H1 (cell line): ENCODE data around the gene BIRC5. TPM values are rescaled to one million over a fixed set of nuclear protein-coding genes. Genes with fewer than 3 reads are reported as not detected.
A peak's percentile ranks its signal among the peaks of the same experiment; 100 is the strongest.

Source experiments
- CTCF ChIA-PET: fragments of 300-600 bp; sonication (Branson Sonifier 250); formaldehyde crosslinking; loops from one replicate; lab custom pipeline; 2021; ENCODE audit not compliant: partially characterized antibody; lab: Charles Lee
- POLR2A ChIA-PET: fragments of 300-600 bp; sonication (Branson Sonifier 250); formaldehyde crosslinking; loops from one replicate; lab custom pipeline; 2021; ENCODE audit warnings: inconsistent platforms; ENCODE audit not compliant: partially characterized antibody; lab: Charles Lee
- DNase-seq, 2 experiments: peaks; one replicate each; pipeline versions ENCODE4 v3.0.0 to v3.0.0-alpha.2; 2010 to 2022; ENCODE audit warnings: low spot score in 2 of 2, low read depth in 1 of 2, mixed read lengths in 1 of 2
- FAIRE-seq: peaks from 2 replicates; lab custom pipeline; 2011; peaks lifted over from hg19 to GRCh38; lab: Jason Lieb, UNC
- H2AFZ ChIP-seq: 2 replicates; pipeline ENCODE4 v1.8.1; 2012; ENCODE audit warnings: low read length, inconsistent platforms
- H2AK5ac ChIP-seq: 2 replicates; pipeline ENCODE4 v1.6.1; 2013; ENCODE audit warnings: low read depth, low read length
- H2BK120ac ChIP-seq: replicated peaks from 2 replicates; pipeline ENCODE3; 2013; ENCODE audit warnings: low read depth, low read length, inconsistent platforms
- H2BK12ac ChIP-seq: 2 replicates; pipeline ENCODE4 v1.6.1; 2013; ENCODE audit warnings: low read depth, low read length
- H2BK15ac ChIP-seq: 2 replicates; pipeline ENCODE4 v1.6.1; 2013; ENCODE audit warnings: low read length
- H2BK20ac ChIP-seq: 2 replicates; pipeline ENCODE4 v1.6.1; 2013; ENCODE audit warnings: low read length
- H2BK5ac ChIP-seq: 2 replicates; pipeline ENCODE4 v1.6.1; 2013; ENCODE audit warnings: low read depth, low read length
- H3K14ac ChIP-seq: 2 replicates; pipeline ENCODE4 v1.6.1; 2013; ENCODE audit warnings: inconsistent platforms; ENCODE audit not compliant: insufficient read length
- H3K18ac ChIP-seq: 2 replicates; pipeline ENCODE4 v1.6.1; 2013; ENCODE audit warnings: low read length; ENCODE audit errors: extremely low read depth
- H3K23ac ChIP-seq: 2 replicates; pipeline ENCODE4 v1.6.1; 2013; ENCODE audit warnings: inconsistent platforms; ENCODE audit not compliant: insufficient read length
- H3K23me2 ChIP-seq: 2 replicates; pipeline ENCODE4 v1.6.1; 2013; ENCODE audit warnings: low read depth, low read length
- H3K27ac ChIP-seq: 2 replicates; pipeline ENCODE4 v1.6.1; 2011; ENCODE audit warnings: low read depth, low read length, inconsistent platforms
- H3K27me3 ChIP-seq, 4 experiments: replicated peaks in 1 of 4; 1 replicate in 1 of 4; 2 replicates in 3 of 4; pipeline versions ENCODE4 v1.6.1 to v1.8.1; 2011 to 2013; ENCODE audit warnings: low read length in 3 of 4, mild to moderate bottlenecking in 3 of 4, inconsistent platforms in 2 of 4, mixed read lengths in 2 of 4, moderate library complexity in 1 of 4; ENCODE audit not compliant: control insufficient read depth in 3 of 4, insufficient read depth in 3 of 4; ENCODE audit errors: extremely low read depth in 1 of 4
- H3K36me3 ChIP-seq, 4 experiments: 2 replicates each; pipeline versions ENCODE4 v1.6.1 to v1.8.1; 2011 to 2013; ENCODE audit warnings: mild to moderate bottlenecking in 4 of 4, low read length in 3 of 4, moderate library complexity in 2 of 4, control low read depth in 1 of 4, inconsistent platforms in 1 of 4; ENCODE audit not compliant: insufficient read depth in 4 of 4, control insufficient read depth in 2 of 4
- H3K4ac ChIP-seq: replicated peaks from 2 replicates; pipeline ENCODE3; 2013; ENCODE audit warnings: low read length, low read depth, mixed read lengths, inconsistent platforms; ENCODE audit not compliant: insufficient read length
- H3K4me1 ChIP-seq, 4 experiments: replicated peaks in 1 of 4; 1 replicate in 1 of 4; 2 replicates in 3 of 4; pipeline versions ENCODE4 v1.6.1 to v1.8.1; 2011 to 2013; ENCODE audit warnings: low read length in 3 of 4, inconsistent platforms in 2 of 4, mixed read lengths in 1 of 4; ENCODE audit not compliant: insufficient read depth in 4 of 4, control insufficient read depth in 3 of 4
- H3K4me2 ChIP-seq, 2 experiments: 2 replicates each; pipeline versions ENCODE4 v1.6.1 to v1.8.1; 2011 to 2013; ENCODE audit warnings: low read depth in 2 of 2, low read length in 2 of 2, control low read depth in 1 of 2, inconsistent platforms in 1 of 2, mild to moderate bottlenecking in 1 of 2; ENCODE audit not compliant: insufficient read depth in 1 of 2
- H3K4me3 ChIP-seq, 4 experiments: fragments of 200-600, 300-600 bp in 1 of 4; sonication (generic), shearing (Covaris generic), sonication (Bioruptor Twin) in 1 of 4; 2 replicates each; pipeline versions ENCODE4 v1.5.1 to v1.8.1; 2011 to 2016; ENCODE audit warnings: low read length in 4 of 4, low read depth in 3 of 4, control low read depth in 2 of 4, inconsistent platforms in 2 of 4, mild to moderate bottlenecking in 2 of 4, mixed read lengths in 1 of 4, moderate library complexity in 1 of 4; ENCODE audit not compliant: insufficient read depth in 2 of 4; ENCODE audit errors: extremely low read depth in 1 of 4
- H3K56ac ChIP-seq: replicated peaks from 2 replicates; pipeline ENCODE3; 2013; ENCODE audit warnings: low read depth, mild to moderate bottlenecking, mixed read lengths, low read length, inconsistent platforms; ENCODE audit not compliant: insufficient read length
- H3K79me1 ChIP-seq: 2 replicates; pipeline ENCODE4 v1.6.1; 2013; ENCODE audit warnings: low read depth, low read length, control low read depth
- H3K79me2 ChIP-seq, 2 experiments: 2 replicates each; pipeline versions ENCODE4 v1.6.1 to v1.8.1; 2012 to 2013; ENCODE audit warnings: low read length in 2 of 2, mild to moderate bottlenecking in 2 of 2, inconsistent platforms in 1 of 2; ENCODE audit not compliant: insufficient read depth in 2 of 2, control insufficient read depth in 1 of 2
- H3K9ac ChIP-seq, 4 experiments: replicated peaks in 1 of 4; 1 replicate in 1 of 4; 2 replicates in 3 of 4; pipeline versions ENCODE4 v1.6.1 to v1.8.1; 2011 to 2013; ENCODE audit warnings: low read depth in 3 of 4, low read length in 3 of 4, control low read depth in 2 of 4, mild to moderate bottlenecking in 2 of 4, moderate library complexity in 2 of 4, inconsistent platforms in 1 of 4; ENCODE audit errors: extremely low read depth in 1 of 4
- H3K9me3 ChIP-seq, 2 experiments: 2 replicates each; pipeline versions ENCODE4 v1.6.1 to v1.8.1; 2012 to 2013; ENCODE audit warnings: mild to moderate bottlenecking in 2 of 2, moderate library complexity in 2 of 2, control low read depth in 1 of 2, inconsistent platforms in 1 of 2, low read depth in 1 of 2, low read length in 1 of 2, mixed read lengths in 1 of 2; ENCODE audit not compliant: insufficient read depth in 2 of 2
- H4K20me1 ChIP-seq, 2 experiments: replicated peaks in 1 of 2; 2 replicates each; pipeline versions ENCODE3 to v1.8.1; 2011 to 2013; ENCODE audit warnings: inconsistent platforms in 2 of 2, low read length in 2 of 2, mild to moderate bottlenecking in 1 of 2; ENCODE audit not compliant: insufficient read depth in 2 of 2, control insufficient read depth in 1 of 2
- H4K5ac ChIP-seq: 2 replicates; pipeline ENCODE4 v1.6.1; 2013; ENCODE audit warnings: low read length, low read depth, mixed read lengths, inconsistent platforms; ENCODE audit not compliant: insufficient read length
- H4K8ac ChIP-seq: 2 replicates; pipeline ENCODE4 v1.8.0; 2013; ENCODE audit warnings: mild to moderate bottlenecking, moderate library complexity, low read length, inconsistent platforms; ENCODE audit not compliant: insufficient read depth; ENCODE audit errors: extremely low read depth
- H4K91ac ChIP-seq: replicated peaks from 2 replicates; pipeline ENCODE3; 2013; ENCODE audit warnings: low read length, mixed read lengths, inconsistent platforms; ENCODE audit not compliant: insufficient read length
- BCL11A ChIP-seq, 2 experiments: IDR thresholded peaks; one replicate each; pipeline ENCODE4 v1.6.1; 2011; ENCODE audit warnings: low read depth in 2 of 2, low read length in 2 of 2, mild to moderate bottlenecking in 2 of 2
- KDM5A ChIP-seq: fragments of 200-600 bp; IDR thresholded peaks from 2 replicates; pipeline ENCODE4 v1.7.1; 2012; ENCODE audit warnings: mild to moderate bottlenecking, low read length, inconsistent platforms, mixed read lengths
- POU5F1 ChIP-seq: IDR thresholded peaks from 2 replicates; pipeline ENCODE4 v1.6.1; 2011; ENCODE audit warnings: low read depth, mild to moderate bottlenecking, low read length, moderate library complexity
- RXRA ChIP-seq: IDR thresholded peaks from 2 replicates; pipeline ENCODE4 v1.6.1; 2011; ENCODE audit warnings: low read depth, mild to moderate bottlenecking, low read length, moderate library complexity; ENCODE audit not compliant: insufficient read depth
- SRF ChIP-seq: IDR thresholded peaks from 2 replicates; pipeline ENCODE4 v1.6.1; 2011; ENCODE audit warnings: mild to moderate bottlenecking, low read depth, low read length, moderate library complexity
- WGBS, 2 experiments: shearing (Covaris generic) in 1 of 2; methylation state at CpG; one replicate each; pipeline versions ENCODE4 v1.1.6 to v1.1.7; 2013 to 2015; ENCODE audit warnings: low lambda C conversion rate in 2 of 2, mixed read lengths in 2 of 2, inconsistent platforms in 1 of 2, low coverage in 1 of 2, missing lambda C conversion rate in 1 of 2; ENCODE audit not compliant: insufficient replicate concordance in 2 of 2, insufficient coverage in 1 of 2, insufficient read length in 1 of 2; ENCODE audit errors: extremely low coverage in 1 of 2, missing lambda C conversion rate in 1 of 2; 5-methylcytosine and 5-hydroxymethylcytosine counted together
- polyA plus RNA-seq, 7 experiments: library from polyadenylated mRNA; depleted of rRNA in 3 of 7; stranded (reverse) in 5 of 7; unstranded in 2 of 7; fragments of >200 nt in 5 of 7; fragments of 200-250 nt in 2 of 7; gene quantifications; 1 replicate in 5 of 7; 2 replicates in 1 of 7; 4 replicates in 1 of 7; pipeline versions ENCODE4 v1.2.1 to v1.2.3, GENCODE V29; 2011 to 2013; ENCODE audit warnings: missing spikeins in 2 of 7, mixed read lengths in 2 of 7
- total RNA-seq: library from RNA; stranded (reverse); fragmentation: NEBNext Ultra II Directional; extraction: Animal tissue kit (Norgen Biotek cat#: 25700); gene quantifications from 2 replicates; pipeline ENCODE4 v1.2.1, GENCODE V29; 2021

The BIRC5 gene
- total and polyA plus RNA-seq, 2 of the 8 experiments (the other 6 are each of a cell fraction or from before 2014, with no cell fraction given): 42.2 to 108 TPM

GRCh38 chr17:78272914-78273258, 58.8 kb downstream of the BIRC5 start:
- Histone ChIP-seq H3K4me1 (peaks cover 16 to 44% (median 35%) of the 10 kb centered on the region in 4 experiments), H3K23ac (no peak overlapping the region), H4K20me1 (no peaks in the 10 kb centered on the region), H3K4me3 (no peak overlapping the region), H3K79me2 (no peaks in the 10 kb centered on the region)
- 75% methylated on average over 7 of the region's 7 CpGs; no CpG with 5 or more reads in 1 of the 2 experiments for WGBS, 2 experiments
- DNase-seq: no peak
- TF ChIP-seq KDM5A (no peak), SRF (no peak), POU5F1 (no peak), BCL11A (IDR thresholded peaks at IDR 0.05; ENCODE audit: low read depth in 2 of 2, low read length in 2 of 2) (no peak), RXRA (no peak)
- TF ChIP-seq, all 59 proteins: peak for 0
- Histone ChIP-seq H2BK15ac (peak overlapping the region; percentile 72; the same call in 1 of the 2 replicates), H3K4me2 (no peak overlapping the region), H2BK12ac (peak overlapping the region; percentile 39; the same call in 1 of the 2 replicates), H3K23me2 (no peaks in the 10 kb centered on the region; the same call in 1 of the 2 replicates), H3K14ac (no peak overlapping the region), H2AK5ac (no peak overlapping the region), H4K91ac (no peak overlapping the region), H4K5ac (no peak overlapping the region), H2BK120ac (no peak overlapping the region), H4K8ac (0 out of 2 replicates have a peak overlapping the region, but pooled peaks have one; percentile 45), H2BK20ac (no peak overlapping the region; the same call in 1 of the 2 replicates), H3K9me3 (no peaks in the 10 kb centered on the region; a peak in 1 of 4 replicates), H3K56ac (no peak overlapping the region), H3K9ac (no peak overlapping the region), H3K36me3 (no peaks in the 10 kb centered on the region), H2BK5ac (0 out of 2 replicates have a peak overlapping the region, but pooled peaks have one; percentile 9), H3K27ac (no peak overlapping the region; the same call in 1 of the 2 replicates), H3K27me3 (peaks cover 0 to 2% (median 0%) of the 10 kb centered on the region in 4 experiments; a peak in 4 of 7 replicates), H3K79me1 (no peaks in the 10 kb centered on the region), H2AFZ (0 out of 2 replicates have a peak overlapping the region, but pooled peaks have one; percentile 4), H3K18ac (no peak overlapping the region), H3K4ac (no peak overlapping the region)
- ChIA-PET POLR2A (interaction anchor here (1.2 kb wide), 1 partner anchor 41 kb away, joined by 4 read pairs; no protein-coding TSS in a partner anchor), CTCF (interaction anchor here (0.6 to 7.8 kb wide), 5 partner anchors 12 to 149 kb away, joined by 3 to 50 read pairs (median 4); partner anchors contain the start of gene SOCS3)
- no peak for FAIRE-seq
